ENCODE measurements around the gene MUSTN1.

DNA sequence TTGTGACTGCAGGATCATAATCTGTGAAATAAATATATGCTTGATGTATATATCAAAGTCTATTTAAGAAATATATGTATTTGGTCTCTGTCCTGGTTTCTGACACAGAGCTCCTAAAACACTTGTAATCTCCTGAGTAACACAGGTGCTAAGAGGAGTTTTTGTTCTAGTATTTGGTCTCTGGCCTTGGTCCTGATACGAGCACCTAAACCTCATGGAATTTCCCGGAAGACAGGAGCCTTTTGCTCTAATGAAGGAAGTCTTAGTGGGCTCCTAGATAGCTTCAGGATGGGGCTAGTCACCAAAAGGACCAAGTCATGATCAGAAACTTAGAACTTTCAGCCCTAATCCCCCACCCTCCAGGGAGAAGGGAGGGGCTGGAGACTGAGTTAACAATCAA lies 19.2 kb upstream of the MUSTN1 start:
- TF ChIP-seq, protein P1, sequence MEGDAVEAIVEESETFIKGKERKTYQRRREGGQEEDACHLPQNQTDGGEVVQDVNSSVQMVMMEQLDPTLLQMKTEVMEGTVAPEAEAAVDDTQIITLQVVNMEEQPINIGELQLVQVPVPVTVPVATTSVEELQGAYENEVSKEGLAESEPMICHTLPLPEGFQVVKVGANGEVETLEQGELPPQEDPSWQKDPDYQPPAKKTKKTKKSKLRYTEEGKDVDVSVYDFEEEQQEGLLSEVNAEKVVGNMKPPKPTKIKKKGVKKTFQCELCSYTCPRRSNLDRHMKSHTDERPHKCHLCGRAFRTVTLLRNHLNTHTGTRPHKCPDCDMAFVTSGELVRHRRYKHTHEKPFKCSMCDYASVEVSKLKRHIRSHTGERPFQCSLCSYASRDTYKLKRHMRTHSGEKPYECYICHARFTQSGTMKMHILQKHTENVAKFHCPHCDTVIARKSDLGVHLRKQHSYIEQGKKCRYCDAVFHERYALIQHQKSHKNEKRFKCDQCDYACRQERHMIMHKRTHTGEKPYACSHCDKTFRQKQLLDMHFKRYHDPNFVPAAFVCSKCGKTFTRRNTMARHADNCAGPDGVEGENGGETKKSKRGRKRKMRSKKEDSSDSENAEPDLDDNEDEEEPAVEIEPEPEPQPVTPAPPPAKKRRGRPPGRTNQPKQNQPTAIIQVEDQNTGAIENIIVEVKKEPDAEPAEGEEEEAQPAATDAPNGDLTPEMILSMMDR (conservative IDR thresholded peaks at IDR 0.05 in 1 of 2, IDR thresholded peaks at IDR 0.05 in 1 of 2; ENCODE audit: extremely low read depth in 1 of 2, insufficient read depth in 1 of 2, low read depth in 1 of 2, low read length in 2 of 2), result no peak
- no peak for TF ChIP-seq EZH2 (IDR thresholded peaks at IDR 0.05; ENCODE audit: borderline replicate concordance, low read length)

Measured in mammary epithelial cell (primary cell).